Measurements from ENCODE around the gene ALDH9A1.
"Not testable (repeated sequence)": the region's sequence is repeated elsewhere in the genome, so short reads cannot be mapped to it uniquely, and the experiment has no call there.

The ALDH9A1 gene

DNA sequence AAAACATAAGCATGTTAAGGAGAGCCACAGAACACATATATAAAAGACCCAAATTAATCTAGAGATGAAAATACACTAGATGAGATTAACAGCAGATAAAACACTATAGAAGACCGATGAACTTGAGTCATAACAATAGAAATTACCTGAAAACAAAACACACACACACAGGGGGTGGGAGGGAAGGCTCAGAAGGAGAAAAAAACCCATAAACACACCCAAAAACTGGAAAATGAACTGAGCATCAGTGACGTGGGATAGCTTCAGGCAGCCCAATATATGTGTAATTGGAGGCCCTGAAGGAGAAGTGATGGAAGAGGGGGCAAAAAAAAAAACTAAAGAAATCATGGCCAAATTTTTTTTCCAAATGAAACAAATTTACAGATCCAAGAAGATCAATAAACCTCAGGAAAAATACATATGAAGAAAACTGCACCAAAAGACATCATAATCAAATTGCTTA lies 11.4 kb downstream of the ALDH9A1 start:
- no peak for DNase-seq (ENCODE audit: low spot score)

GRCh38 chr1:165686121-165686970 lies 12.0 kb downstream of the ALDH9A1 start:
- DNase-seq (ENCODE audit: low spot score): no peak

GRCh38 chr1:165683848-165684485 lies 14.4 kb downstream of the ALDH9A1 start:
- no peak for DNase-seq (ENCODE audit: low spot score)

GRCh38 chr1:165680773-165681172 lies 17.6 kb downstream of the ALDH9A1 start:
- not testable (repeated sequence) for DNase-seq (ENCODE audit: low spot score)

- no peak for DNase-seq (ENCODE audit: low spot score)
Observed at GRCh38 chr1:165680303-165680702, 18.1 kb downstream of the ALDH9A1 start.

GRCh38 chr1:165679282-165680036 lies 18.9 kb downstream of the ALDH9A1 start:
- DNase-seq (ENCODE audit: low spot score): no peak

- no peak for DNase-seq (ENCODE audit: low spot score)
Observed at GRCh38 chr1:165678509-165678908, 19.9 kb downstream of the ALDH9A1 start.

GRCh38 chr1:165675794-165676193 lies 22.6 kb downstream of the ALDH9A1 start:
- no peak for DNase-seq (ENCODE audit: low spot score)

GRCh38 chr1:165674599-165674998 lies 23.8 kb downstream of the ALDH9A1 start:
- no peak for DNase-seq (ENCODE audit: low spot score)

- DNase-seq (ENCODE audit: low spot score): no peak
Observed at GRCh38 chr1:165671526-165671925, 26.8 kb downstream of the ALDH9A1 start.

- no peak for DNase-seq (ENCODE audit: low spot score)
Observed at GRCh38 chr1:165668184-165668583, 30.2 kb downstream of the ALDH9A1 start.

GRCh38 chr1:165666152-165666825 lies 32.1 kb downstream of the ALDH9A1 start:
- DNase-seq (ENCODE audit: low spot score): no peak

DNA sequence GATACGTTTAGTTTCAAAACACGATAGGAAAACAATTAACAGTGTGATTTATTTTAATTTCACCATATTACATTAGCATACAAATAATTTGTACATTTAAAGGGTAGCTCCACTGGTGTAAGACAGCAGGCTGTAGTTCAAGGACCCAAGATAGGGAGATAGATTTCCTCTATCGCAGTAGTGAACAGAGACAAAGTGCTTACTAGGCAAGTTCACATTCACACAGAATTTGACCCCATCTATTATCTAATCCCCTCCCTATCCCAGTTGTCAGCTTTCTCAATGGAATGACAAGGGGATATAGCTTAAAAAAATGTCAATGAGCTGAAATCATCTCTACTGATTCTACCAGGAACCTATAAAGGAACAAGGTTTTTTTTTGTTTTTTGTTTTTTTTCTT lies 36.2 kb downstream of the ALDH9A1 start:
- DNase-seq (ENCODE audit: low spot score): no peak

DNA sequence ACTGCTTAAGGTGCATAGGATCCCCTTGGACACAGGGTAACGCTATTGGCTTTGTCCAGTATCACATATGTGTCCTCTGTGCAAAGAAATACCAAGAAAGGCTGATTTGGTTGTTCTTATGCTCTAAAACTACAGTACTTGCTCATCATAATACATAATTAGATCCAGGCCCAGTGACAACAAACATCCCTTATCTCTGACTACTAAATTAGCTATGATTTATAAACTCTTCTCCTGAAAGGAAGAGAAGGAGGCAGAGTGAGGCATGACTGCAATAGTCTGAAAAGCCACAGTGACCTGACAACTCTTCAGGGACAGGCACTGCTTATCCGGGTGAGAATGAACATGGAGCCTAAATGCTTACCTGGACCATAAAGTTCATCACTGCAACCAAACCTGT lies 36.7 kb downstream of the ALDH9A1 start:
- DNase-seq (ENCODE audit: low spot score): no peak

DNA sequence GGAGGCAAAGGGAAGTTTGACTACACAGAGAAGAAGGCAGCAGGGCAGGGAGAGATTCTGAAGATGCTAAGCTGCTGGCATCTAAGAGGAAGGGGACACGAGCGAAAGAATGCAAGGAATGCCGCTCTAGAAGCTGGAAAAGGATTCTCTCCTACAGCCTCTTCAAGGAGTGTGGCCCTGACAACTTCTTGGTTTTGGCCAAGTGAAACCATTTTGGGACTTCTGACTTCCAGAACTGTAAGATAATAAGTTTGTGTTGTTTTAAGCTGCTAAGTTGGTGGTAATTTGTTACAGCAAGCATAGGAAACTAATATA lies 38.8 kb downstream of the ALDH9A1 start:
- DNase-seq (ENCODE audit: low spot score): no peak

GRCh38 chr1:165658766-165659580 lies 39.4 kb downstream of the ALDH9A1 start:
- DNase-seq (ENCODE audit: low spot score): not testable (repeated sequence)

DNA sequence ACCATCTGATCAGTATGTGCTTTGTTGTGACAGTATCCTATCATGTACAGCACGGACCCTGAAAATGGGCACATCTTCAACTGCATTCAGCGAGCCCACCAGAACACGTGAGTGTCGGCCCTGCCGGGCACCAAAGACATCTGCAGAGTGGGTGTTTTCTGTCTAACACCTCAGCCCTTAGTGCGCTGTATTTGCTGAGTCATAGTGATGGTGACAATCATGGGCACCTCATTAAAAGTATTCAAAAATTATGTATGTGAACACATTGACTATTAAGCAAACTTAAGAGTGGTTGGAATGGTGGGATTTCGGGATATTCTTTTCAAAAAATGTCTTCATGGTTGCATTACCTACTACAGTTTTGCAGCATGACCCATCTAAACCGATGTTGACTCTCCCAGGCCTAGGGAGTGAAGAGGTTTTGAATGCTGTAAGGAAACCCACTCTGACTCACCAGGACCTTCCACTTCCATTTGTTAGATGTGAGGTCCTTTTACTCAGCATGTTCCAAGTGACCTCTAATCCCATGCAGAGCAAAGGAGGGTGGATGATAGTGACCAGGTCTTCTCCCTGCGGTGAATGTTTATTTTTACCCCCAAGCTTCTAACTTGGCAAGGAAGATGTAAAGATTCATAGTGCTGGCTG lies 47.3 kb downstream of the ALDH9A1 start:
- no peak for DNase-seq (ENCODE audit: low spot score)

- DNase-seq (ENCODE audit: low spot score): no peak
Observed at GRCh38 chr1:165648919-165649572, 49.3 kb downstream of the ALDH9A1 start.

DNA sequence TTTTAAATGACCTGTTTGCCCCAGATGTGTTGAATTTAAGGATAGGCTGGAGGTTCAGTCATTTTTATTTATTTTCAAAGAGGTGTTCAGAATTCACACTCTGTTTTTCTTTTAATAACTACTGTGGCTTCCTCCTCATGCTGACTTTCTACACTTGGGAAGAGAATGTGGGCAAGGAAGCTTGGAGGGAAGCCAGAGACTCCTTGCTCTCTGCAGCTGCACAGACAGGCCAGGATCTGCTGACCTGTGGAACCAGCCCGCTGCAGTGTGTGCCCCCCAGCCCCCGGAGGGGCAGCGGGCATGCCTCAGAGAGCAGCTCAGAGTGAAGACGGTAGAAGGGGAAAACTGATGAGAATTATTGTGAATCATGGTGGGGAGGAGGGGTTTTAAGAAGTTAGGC lies 50.4 kb downstream of the ALDH9A1 start:
- DNase-seq (ENCODE audit: low spot score): no peak

DNA sequence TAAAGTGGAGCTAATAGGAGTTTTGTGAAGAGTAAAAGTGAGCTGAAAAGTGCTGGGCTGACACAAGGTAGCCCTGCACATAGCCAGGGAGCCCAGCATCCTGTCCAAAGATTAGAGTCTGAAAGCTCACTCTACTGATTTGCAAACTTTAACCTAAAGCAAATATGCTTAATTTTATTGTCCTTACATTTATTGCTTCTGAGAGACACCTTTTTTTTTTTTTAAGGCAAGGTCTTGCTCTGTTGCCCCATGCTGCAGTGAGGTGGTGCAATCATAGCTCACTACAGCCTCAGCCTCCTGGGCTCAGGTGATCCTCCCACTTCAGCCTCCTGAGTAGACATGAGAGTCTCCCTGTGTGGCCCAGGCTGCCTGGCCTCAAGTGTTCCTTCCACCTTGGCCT lies 50.8 kb downstream of the ALDH9A1 start:
- DNase-seq (ENCODE audit: low spot score): no peak
